Glutamatergic neuron (in vitro differentiated cells): ENCODE measurements around the gene SLC17A2. TPM values are rescaled to one million over a fixed set of nuclear protein-coding genes. Genes with fewer than 3 reads are reported as not detected.

Source experiments
- DNase-seq: peaks from one replicate; pipeline ENCODE4 v3.0.0; 2022
- H3K27ac Mint-ChIP-seq: one replicate; pipeline ENCODE4 v1.8.0; 2020; ENCODE audit warnings: mild to moderate bottlenecking, mixed read lengths, inconsistent platforms; ENCODE audit not compliant: unreplicated experiment
- H3K27me3 Mint-ChIP-seq: one replicate; pipeline ENCODE4 v1.8.0; 2020; ENCODE audit warnings: mild to moderate bottlenecking, moderate library complexity, mixed read lengths, inconsistent platforms; ENCODE audit not compliant: unreplicated experiment
- H3K36me3 Mint-ChIP-seq: one replicate; pipeline ENCODE4 v1.8.0; 2020; ENCODE audit warnings: mild to moderate bottlenecking, mixed read lengths, inconsistent platforms; ENCODE audit not compliant: unreplicated experiment
- H3K4me1 Mint-ChIP-seq: one replicate; pipeline ENCODE4 v1.8.0; 2020; ENCODE audit warnings: mild to moderate bottlenecking, low read depth, mixed read lengths, inconsistent platforms; ENCODE audit not compliant: unreplicated experiment
- H3K4me3 Mint-ChIP-seq: one replicate; pipeline ENCODE4 v1.8.0; 2020; ENCODE audit warnings: mild to moderate bottlenecking, mixed read lengths, inconsistent platforms; ENCODE audit not compliant: unreplicated experiment
- H3K9me3 Mint-ChIP-seq: one replicate; pipeline ENCODE4 v1.8.0; 2020; ENCODE audit warnings: mild to moderate bottlenecking, moderate library complexity, mixed read lengths, inconsistent platforms; ENCODE audit not compliant: unreplicated experiment
- CTCF ChIP-seq: fragments of 200-600 bp; sonication (generic); IDR thresholded peaks from one replicate; pipeline ENCODE4 v1.5.0; 2021; ENCODE audit not compliant: partially characterized antibody, unreplicated experiment
- total RNA-seq: library from RNA; stranded (reverse); fragmentation: NEBNext Ultra II Directional; extraction: Animal tissue kit (Norgen Biotek cat#: 25700); gene quantifications from one replicate; pipeline ENCODE4 v1.2.1, GENCODE V29; 2021; ENCODE audit not compliant: unreplicated experiment

SLC17A2 gene
- total RNA-seq, 1 donor from 2014 or later: not detected

- Mint-ChIP-seq H3K4me3 (no peak overlapping the region), H3K36me3 (no peaks in the 10 kb centered on the region), H3K27ac (no peak overlapping the region), H3K9me3 (no peaks in the 10 kb centered on the region), H3K27me3 (peaks cover 2% of the 10 kb centered on the region), H3K4me1 (no peaks in the 10 kb centered on the region)
- no peak for DNase-seq
- no peak for TF ChIP-seq CTCF
Measured at GRCh38 chr6:25875926-25876602, 54.4 kb downstream of the SLC17A2 start.

DNA sequence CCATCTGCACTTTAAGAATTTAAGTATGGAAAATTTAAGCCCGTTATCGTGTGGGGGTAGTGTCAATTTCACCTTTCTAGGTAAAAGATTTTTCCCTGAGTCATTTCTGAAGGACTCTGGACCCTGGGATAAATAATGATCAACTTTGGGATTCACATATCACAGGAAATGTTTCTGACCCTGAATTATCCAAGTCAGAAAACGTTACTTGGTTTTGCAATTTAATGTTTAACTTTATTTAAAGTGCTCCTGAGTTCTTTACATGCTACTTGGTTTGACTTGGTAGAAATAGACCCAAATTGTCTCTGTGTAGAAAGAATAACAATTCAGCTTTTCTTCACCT, 55.0 kb downstream of the SLC17A2 start:
- no peak for TF ChIP-seq CTCF
- Mint-ChIP-seq H3K27me3 (peaks cover 2% of the 10 kb centered on the region), H3K4me1 (no peaks in the 10 kb centered on the region), H3K4me3 (no peak overlapping the region), H3K27ac (no peak overlapping the region), H3K36me3 (no peaks in the 10 kb centered on the region), H3K9me3 (no peaks in the 10 kb centered on the region)
- DNase-seq: no peak

DNA sequence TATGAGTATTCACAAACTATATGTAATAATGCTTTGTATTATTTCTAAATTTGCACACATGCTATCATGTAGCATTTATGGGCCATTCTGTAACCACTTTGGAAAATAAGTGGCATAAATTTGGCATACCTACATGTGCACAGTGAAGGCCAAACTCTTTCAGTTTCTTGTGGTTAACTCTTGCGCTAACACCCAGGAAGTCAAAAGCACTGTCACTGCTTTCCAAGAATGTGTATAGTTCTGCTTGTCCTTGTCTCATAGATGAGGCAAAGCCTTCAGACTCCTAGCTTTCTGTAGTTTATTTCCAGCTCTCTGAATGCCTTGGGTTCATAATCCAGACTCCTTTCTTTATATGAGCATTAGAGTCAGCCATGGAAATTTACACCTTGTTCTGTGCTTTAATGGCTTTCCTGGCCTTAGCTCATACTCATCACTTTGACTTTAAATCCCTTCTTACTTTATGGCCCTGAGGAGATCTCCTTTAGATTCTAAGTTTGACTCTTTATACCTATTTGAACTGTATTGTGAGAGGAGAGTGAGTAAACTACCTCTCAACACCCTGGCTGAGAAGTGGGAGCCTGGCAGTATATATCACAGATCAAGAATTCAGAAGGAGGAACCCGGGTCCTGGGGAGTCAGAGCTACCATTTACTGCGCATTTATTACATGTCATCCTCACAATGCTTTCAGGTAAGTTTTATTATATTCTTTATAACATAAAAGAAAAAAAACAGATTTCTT, 55.5 kb downstream of the SLC17A2 start:
- Mint-ChIP-seq H3K9me3 (no peaks in the 10 kb centered on the region), H3K4me3 (no peak overlapping the region), H3K27ac (no peak overlapping the region), H3K4me1 (no peaks in the 10 kb centered on the region), H3K27me3 (peaks cover 2% of the 10 kb centered on the region), H3K36me3 (no peaks in the 10 kb centered on the region)
- TF ChIP-seq CTCF: no peak
- DNase-seq: no peak

DNA sequence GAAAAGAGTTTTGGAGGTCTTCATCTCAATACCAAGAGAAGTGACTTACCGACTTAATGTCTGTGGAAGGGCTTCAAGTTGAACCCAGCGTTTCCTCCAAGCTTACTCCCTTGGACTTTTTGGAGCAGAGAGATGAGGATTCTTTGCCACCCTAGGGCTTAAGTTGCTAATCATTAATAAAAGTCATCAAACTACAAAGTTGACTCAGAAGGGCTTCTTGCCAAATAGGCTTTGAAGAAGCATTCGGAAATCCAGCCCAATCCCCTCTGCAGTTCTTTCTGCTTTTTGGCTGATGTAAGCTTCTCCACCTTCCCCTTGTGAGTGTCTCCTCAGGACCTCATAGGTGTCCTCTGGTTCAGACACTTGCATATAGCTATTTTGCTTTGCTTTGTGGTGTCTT, 56.4 kb downstream of the SLC17A2 start, which contains the start of gene SLC17A3:
TSS of gene SLC17A3 (minus strand) at position 126 of the 400 bp plus-strand sequence. CDS start 5,856 bp downstream, outside the sequence.
- no peak for TF ChIP-seq CTCF
- H3K4me1 Mint-ChIP-seq: no peaks in the 10 kb centered on the region
- no peaks in the 10 kb centered on the region for H3K36me3 Mint-ChIP-seq
- H3K4me3 Mint-ChIP-seq: no peak within 1 kb of the TSS
- DNase-seq: no peak
- H3K27me3 Mint-ChIP-seq: peaks cover 2% of the 10 kb centered on the region
- H3K27ac Mint-ChIP-seq: no peak within 1 kb of the TSS
- H3K9me3 Mint-ChIP-seq: no peaks in the 10 kb centered on the region

- H3K27me3 Mint-ChIP-seq: peaks cover 2% of the 10 kb centered on the region
Measured at GRCh38 chr6:25872814-25873213, 57.7 kb downstream of the SLC17A2 start.

More at GRCh38 chr6:25872814-25873213, 57.7 kb downstream of the SLC17A2 start:
- Mint-ChIP-seq H3K4me3 (no peak overlapping the region), H3K27ac (no peak overlapping the region), H3K9me3 (no peaks in the 10 kb centered on the region), H3K4me1 (no peaks in the 10 kb centered on the region), H3K36me3 (no peaks in the 10 kb centered on the region)
- no peak for DNase-seq
- TF ChIP-seq CTCF: no peak
